ENCODE data around the gene STING1.
A peak's percentile ranks its signal among the peaks of the same experiment; 100 is the strongest.
"Not testable (repeated sequence)": the region's sequence is repeated elsewhere in the genome, so short reads cannot be mapped to it uniquely, and the experiment has no call there.

STING1 gene

DNA sequence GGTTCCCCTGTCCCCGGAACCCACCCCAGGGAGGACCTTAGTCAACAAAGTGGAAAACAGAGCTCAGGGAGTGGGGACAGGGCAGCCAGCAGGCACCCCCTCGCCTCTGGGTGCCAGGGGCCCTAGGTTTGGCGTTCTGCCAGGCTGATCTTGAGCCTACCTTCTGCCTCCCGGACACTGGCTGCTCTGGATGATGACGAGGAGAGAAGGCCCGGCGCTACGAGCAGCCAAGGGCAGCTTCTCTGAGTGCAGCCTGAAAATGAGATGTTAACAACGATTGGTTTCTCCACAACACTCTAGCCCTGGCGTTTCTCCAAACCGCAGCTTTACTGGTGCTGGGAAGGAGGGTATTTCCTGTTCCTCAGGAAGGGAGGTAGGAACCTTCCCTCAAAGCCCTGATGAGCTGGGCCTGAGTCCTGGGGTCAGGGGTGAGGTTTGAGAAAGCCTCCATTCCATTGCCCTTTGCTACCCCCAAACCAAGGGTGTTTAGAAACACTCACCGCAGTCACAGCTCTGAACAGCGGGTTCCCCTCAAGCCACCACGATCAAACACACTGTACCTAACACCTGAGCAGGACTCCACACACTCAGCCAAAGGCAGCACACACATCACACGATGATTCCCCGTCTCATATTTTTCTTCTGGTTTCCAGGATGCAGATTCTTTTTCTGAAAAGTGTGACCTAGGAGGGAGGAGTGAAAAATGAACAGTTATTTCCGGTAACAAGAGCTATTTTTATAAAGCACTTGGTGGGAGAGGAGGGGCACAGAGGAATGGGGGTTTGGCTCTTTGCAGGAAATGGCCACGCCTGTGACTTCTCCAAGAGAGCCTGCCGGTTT, at the start of gene STING1:
Gene STING1 (minus strand): TSS at position 709 of the 840 bp plus-strand sequence. CDS start 1,054 bp downstream, outside the sequence.
- DNase-seq, result peak; percentile 49

DNA sequence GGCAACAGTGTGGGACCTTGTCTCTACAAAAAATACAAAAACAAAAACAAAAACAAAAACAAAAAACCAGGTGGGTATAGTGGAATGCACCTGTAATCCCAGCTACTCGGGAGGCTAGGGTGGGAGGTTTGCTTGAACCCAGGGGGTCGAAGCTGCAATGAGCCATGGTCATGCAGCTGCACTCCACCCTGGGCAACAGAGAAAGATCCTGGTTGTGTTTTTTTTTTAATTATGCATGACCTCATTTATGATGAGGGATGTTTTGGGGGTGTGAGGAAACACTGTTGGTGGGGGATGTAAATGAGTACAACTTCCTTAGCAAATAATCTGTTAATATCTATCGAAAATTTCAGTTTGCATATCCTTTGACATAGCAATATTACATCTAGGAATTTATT, 49.2 kb upstream of the STING1 start:
- DNase-seq, result no peak

DNA sequence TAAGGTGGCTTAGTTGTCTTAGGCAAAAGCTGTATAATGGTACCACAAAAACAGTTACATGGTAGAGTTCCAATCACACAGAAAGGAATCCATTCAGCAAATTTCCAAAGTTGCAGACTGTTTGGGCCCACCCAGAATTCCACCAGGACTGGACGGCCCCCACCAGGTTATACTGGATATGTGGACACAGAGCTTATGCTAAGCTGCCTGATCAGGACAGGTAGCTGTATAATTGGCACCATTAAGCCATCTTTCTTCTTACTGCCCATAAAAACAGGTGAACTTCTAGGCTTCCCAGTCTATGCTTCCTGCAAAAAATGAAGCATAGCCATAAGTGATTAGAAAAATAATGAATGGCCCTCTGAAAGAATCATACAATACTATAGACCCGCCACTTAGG, 47.5 kb upstream of the STING1 start:
- DNase-seq, result not testable (repeated sequence)

DNA sequence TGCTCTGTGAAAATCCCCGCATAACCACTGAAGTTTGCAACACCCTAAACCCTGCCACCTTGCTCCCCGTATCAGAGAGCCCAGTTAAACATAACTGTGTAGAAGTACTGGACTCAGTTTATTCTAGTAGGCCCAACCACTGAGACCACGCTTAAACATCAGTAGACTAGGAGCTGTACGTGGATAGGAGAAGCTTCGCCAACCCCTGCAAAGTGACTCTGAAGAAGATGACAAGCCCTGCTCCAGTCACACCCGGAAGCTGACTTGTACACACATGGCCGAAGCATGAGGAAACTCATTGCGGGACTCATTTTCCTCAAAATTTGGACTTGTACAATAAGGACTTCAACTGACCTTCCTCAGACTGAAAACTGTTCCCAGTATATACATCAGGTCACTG, 46.1 kb upstream of the STING1 start:
- not testable (repeated sequence) for DNase-seq

DNA sequence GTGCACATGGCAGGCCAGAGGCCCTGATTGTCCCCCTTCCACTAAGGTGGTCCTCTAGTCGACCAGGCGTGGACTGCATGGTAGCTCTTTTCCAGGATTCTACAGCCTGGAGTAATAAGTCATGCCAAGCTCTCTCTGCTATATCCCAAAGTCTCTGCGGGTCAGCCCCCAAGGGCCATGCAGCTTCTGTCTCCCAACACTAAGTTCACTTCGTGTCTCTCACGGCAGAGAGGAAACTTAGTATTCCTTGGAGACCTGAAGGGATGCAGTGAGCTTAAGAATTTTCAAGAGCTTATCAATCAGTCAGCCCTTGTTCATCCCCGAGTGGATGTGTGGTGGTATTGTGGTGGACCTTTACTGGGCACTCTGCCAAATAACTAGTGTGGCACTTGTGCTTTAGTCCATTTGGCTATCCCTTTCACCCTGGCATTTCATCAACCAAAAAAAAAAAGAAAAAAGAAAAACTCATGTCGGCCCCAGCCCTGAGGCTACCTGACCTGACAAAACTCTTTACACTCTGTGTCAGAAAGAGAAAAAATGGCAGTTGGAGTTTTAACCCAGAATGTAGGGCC, 45.4 kb upstream of the STING1 start:
- DNase-seq, result not testable (repeated sequence)

DNA sequence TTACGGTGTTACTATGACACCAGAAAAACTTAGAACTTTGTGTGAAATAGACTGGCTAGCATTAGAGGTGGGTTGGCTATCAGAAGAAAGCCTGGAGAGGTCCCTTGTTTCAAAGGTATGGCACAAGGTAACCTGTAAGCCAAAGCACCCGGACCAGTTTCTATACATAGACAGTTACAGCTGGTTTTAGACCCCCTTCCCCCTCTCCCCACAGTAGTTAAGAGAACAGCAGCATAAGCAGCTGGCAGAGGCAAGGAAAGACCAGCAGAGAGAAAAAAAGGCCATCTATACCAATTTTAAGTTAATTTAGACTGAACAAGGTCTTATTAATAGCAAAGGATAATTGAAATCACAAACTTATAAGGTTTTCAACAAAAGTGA, 44.5 kb upstream of the STING1 start:
- not testable (repeated sequence) for DNase-seq

DNA sequence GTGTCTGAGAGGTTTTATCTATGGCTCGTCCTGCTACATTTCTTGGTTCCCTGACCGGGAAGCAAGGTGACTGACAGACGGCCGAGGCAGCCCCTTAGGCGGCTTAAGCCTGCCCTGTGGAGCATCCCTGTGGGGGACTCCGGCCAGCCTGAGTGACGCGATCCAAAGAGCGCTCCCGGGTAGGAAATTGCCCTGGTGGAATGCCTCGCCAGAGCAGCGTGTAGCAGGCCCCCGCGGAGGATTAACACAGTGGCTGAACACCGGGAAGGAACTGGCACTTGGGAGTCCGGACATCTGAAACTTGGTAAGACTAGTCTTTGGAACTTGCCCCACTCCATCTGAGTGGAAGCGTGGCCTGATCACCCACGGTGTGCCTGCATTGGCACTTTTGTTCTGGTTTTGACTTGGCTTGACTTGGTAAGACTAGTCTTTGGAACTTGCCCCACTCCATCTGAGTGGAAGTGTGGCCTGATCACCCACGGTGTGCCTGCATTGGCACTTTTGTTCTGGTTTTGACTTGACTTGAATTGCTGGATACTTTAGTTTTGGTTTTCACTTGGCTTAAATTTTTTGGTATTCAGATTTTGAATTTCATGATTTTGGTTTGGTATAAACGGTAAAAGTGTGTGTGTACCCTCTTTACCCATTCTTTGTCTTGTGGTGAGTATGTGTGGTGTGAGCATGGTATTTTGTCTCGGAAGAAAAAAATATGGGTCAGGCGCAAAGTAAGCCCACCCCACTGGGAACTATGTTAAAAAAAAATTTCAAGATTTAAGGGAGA, 43.9 kb upstream of the STING1 start:
- DNase-seq, result not testable (repeated sequence)

DNA sequence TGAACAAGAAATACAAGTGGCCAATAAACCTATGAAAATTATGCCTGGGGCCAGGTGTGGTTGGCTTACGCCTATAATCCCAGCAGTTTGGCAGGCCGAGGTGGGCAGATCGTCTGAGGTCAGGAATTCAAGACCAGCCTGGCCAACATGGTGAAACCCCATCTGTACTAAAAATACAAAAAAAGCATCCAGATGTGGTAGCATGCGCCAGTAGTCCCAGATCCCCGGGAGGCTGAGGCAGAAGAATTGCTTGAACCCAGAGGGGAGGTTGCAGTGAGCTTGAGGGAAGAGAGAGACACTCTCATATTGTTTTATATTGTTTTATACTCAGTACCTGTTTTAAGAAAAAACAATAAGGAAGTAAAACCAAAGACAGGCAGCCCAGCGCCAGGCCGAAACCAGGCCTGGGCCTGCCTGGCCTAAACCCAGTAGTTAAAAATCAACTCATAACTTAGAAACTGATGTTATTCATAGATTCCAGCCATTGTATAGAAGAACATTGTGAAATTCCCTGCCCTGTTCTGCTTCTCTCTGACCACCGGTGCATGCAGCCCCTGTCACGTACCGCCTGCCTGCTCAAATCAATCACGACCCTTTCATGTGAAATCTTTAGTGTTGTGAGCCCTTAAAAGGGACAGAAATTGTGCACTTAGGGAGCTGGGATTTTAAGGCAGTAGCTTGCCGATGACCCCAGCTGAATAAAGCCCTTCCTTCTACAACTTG, 43.2 kb upstream of the STING1 start:
- DNase-seq, result not testable (repeated sequence)

DNA sequence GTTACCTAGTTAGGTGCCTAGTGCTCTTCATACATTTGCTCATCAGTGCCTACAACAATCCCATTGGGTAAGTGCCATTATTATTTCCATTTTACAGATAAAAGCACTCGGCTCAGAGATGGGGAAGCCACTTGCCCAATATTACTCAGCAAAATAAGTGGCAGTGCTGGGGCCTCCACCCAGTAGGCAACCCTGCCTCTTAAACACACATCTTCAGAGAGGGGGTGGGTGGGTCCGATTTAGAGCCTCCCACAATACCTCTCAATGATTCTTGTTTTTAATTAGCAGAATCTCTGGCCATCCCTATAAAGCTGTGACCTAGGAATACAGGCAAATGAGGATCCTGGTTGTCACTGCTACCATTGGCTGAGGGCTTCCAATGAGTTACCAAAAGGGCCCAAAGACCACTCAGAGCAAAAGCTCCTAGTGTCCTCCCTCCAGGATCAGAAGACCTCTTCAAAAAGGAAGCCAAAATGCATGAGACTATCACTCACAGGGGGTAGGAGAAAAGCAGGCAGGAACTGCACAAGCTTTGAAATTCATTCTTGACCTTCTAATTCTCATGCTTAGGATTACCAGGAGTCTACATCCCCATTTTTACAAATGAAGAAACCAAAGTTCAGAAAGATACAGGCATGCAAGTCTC, 42.5 kb upstream of the STING1 start:
- no peak for DNase-seq

DNA sequence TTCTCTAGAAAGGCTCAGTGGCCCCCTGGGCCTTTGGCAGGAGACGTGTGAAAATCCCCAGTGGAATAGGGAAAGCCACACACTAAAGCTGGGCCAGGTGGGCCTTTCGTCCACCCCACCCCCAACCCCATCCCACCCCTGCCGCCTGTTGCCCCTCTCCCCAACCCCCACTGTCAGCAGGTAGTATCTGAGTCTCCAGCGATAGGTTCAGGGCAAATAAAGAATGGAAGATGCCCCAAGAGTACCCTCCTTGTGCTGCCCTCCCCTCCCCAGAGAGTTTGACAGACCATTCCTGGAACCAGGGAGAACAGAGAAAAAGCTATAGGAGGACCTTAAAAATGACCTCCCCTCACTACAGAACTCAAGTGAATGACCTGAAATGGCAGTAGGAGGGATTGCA, 41.9 kb upstream of the STING1 start:
- no peak for DNase-seq

DNA sequence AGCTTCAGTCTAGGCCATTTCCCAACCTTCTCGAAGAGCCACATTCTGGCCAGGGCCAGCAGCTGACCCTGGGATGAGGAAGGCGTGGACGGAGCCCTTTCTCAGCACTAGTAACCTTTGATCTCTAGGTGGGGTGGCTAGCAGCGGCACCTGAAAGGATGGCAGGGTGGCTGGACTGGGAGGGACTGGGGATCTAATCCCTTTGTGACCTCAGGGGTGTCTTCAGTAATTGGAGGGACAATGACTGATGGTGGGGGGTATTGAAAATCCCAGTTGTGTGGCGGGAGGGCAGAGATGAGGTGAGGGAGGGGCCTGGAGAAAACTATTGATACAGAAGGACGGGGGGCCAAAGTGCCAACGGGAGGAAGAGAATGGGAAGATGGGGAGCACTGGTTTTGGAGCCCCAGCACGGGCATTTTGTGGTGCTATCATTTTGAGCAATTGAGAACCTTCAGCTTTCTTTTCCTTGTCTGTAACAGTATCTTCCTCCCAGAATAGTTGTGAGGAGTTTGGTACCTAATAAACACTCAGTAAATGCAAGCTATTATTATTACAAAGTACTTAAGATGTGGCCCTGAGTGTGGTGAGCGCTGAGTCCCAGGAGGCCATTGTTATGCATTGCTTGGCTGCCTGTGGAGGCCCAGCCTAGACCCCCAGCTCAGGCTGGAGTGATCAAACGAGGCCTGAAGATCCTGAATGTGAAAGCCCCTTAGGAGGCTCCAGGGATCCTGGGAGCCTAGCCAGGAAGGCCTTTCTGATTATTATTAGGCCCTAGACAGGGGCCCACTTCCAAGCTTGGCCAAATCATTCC, 41.3 kb upstream of the STING1 start:
- DNase-seq, result no peak

DNA sequence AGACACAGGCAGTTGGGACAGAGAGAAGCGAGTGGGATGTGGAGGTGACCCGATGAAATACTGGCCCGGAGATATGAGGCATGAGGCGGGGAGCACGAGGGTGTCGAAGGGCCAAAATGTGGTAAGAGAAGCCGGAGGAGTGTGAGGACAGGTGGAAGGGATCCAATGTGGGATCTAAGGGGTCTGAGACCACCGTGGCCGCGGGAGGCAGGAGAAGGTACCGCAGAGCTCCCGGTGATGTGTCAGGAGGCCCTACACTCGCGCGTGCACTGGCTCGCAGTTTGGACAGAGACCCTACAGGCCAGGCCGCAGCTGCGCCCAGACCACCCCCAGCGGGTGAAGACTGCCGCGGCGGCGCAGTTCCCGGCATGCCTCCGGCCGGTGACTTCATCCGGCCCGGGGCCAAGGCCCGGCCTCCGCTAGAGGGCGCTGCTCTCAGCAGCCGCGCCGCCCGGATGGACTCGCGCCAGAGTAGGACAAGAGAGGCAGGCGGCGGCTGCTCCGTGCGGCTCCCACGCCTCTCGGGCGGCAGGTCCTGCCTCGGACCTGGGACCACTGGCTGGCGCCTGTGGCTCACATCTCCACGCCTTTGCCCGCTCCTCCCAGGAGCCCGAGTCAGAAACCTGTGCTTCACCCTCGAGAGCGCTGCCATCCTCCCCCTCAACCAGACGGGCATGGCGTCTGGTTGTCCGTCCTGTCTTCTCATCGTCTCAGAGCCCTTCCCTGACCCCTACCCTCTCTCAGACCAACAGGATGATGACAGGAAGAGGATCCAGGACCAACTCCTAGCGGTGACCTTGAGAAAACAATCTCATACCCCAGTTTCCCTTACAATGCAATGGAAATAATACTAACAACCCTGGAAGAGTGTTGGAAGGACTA, 35.4 kb upstream of the STING1 start:
- peak; percentile 88 for DNase-seq

DNA sequence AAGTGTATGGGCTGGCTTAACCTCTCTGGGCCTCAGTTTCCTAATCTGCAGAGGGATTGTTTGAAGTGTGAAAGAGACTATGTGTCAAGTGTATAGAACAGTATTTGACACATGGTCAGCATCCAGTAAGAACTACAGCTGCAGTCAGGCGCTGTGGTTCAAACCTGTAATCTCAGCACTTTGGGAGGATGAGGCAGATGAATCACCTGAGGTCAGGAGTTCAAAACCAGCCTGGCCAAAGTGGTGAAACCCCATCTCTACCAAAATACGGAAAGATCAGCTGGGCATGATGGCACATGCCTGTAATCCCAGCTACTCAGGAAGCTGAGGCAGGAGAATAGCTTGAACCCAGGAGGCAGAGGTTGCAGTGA, 31.9 kb upstream of the STING1 start:
- DNase-seq, result no peak

DNA sequence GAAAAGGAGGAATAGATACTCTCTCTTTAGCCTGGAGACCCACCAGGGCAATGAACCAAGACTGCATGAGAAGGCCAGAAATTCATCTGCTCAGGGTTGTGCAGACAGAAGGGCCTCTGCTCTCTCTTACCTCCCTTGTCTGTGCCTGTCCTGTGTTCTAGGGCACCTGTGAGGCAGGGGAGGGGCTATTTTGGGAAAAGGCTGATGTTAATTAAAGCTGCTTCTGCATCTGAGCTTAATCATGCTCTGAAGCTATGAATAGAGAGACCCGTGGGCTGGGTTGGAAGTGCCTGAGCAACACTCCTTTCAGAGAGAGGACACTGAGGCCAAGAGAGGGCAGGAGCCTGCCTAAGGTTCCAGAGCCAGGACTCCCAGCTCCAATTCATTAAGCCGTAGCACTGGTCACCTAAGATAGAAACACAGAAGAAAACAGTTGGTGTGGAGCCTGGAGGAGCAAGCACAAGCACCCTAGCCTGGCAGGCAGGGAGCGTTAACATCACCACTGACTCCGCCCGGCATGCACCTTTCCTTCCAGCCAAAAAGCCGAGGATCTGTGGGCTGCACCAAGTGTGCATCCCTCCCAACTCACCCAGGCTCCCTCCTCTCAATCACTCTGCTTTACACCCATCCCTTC, 31.4 kb upstream of the STING1 start:
- no peak for DNase-seq

DNA sequence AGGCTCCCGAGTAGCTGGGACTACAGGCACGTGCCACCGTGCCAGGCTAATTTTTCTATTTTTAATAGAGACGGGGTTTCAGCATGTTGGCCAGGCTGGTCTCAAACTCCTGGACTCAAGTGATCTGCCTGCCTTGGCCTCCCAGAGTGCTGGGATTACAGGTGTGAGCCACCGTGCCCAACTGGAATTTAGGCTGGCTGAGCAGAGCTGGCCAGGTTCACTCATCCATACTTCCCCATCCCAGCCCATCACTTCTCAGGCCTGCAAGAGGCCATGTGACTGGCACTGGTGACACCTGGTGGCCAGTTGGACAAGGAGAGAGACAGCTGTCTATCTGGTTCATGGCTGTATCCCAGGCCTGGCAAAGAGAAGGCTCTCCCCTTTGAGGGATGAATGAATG, 30.9 kb upstream of the STING1 start:
- DNase-seq, result peak; percentile 54

DNA sequence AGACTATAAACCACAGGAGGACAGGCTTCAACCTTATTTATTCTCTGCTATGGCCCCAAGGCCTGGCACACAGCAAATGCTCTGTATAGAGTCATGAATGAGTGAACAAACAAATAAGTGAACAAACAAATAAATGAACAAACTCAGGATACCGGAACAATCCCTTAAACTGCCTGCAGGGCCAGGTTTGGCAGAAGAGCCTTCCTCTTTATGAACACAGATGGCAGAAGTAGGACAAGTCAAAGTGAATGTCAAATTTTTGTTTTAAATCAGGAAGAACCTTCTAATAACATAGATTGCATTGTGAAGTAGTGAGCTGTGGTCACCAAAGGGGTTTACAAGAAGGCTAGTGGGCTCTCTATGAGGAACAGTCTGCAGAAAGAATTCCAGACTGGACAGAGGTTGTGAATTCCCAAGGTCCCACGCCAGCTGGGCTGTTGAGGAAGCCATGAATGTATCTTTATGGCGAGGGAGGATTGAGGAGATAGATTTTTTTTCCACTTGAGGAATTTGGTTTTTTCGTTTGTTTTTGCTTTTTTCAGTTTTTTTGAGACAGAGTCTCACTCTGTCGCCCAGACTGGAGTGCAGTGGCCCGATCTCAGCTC, 30.3 kb upstream of the STING1 start:
- no peak for DNase-seq

DNA sequence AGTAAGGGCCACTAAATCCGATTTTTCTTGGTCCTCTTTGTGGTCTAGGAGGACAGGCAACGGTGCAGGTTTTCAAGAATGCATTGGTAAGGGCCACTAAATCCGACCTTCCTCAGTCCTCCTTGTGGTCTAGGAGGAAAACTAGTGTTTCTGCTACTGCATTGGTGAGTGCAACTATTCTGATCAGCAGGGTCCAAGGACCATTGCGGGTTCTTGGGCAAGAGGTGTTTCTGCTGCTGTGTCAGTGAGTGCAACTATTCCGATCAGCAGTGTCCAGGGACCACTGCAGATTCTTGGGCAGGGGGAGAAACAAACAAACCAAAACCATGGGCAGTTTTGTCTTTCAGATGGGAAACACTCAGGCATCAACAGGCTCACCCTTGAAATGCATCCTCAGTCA, 22.2 kb upstream of the STING1 start:
- not testable (repeated sequence) for DNase-seq

DNA sequence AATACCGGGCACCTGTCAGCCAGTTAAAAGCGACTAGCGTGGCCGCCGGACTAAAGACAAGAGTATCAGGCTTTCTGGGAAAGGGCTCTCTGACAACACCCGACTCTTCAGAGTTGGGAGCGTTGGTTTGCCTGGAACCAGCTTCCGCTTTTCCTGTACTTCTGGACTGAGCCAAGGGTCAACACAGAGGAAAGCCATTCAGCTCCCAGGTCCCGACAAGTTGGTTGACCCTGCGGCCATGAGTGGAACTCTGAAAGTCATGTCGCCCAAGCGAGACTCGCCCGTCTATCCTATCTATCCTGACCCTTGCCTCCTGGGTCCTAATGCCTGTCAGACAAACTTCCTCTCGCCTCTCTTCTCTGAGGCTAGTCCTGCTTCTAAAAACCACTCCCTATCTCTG, 21.3 kb upstream of the STING1 start:
- not testable (repeated sequence) for DNase-seq

DNA sequence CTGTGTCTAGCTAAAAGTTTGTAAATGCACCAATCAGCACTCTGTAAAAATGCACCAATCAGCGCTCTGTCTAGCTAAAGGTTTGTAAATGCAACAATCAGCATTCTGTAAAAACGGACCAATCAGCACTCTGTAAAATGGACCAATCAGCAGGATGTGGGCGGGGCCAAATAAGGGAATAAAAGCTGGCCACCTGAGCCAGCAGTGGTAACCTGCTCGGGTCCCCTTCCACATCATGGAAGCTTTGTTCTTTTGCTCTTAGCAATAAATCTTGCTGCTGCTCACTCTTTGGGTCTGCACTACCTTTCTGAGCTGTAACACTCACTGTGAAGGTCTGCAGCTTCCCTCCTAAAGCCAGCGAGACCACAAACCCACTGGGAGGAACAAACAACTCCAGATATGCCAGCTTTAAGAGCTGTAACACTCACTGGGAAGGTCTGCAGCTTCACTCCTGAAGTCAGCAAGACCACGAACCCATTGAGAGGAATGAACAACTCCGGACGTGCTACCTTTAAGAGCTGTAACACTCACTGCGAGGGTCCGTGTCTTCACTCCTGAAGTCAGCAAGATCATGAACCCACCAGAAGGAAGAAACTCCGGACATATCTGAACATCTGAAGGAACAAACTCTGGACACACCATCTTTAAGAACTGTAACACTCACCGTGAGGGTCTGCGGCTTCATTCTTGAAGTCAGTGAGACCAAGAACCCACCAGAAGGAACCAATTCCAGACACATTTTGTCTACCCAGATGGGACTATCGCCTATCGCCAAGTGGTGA, 20.7 kb upstream of the STING1 start:
- not testable (repeated sequence) for DNase-seq
